H1 (cell line): Measurements from ENCODE around the gene FAM222B. TPM values are rescaled to one million over a fixed set of nuclear protein-coding genes. Genes with fewer than 3 reads are reported as not detected.

Experiments
- EP300 ChIP-seq, 2 experiments: IDR thresholded peaks; 1 replicate in 1 of 2; 2 replicates in 1 of 2; pipeline ENCODE4 v1.6.1; 2011 to 2012; ENCODE audit warnings: low read depth in 2 of 2, low read length in 2 of 2, mild to moderate bottlenecking in 2 of 2, borderline replicate concordance in 1 of 2, inconsistent platforms in 1 of 2, moderate library complexity in 1 of 2
- NRF1 ChIP-seq: IDR thresholded peaks from 2 replicates; pipeline ENCODE4 v1.6.1; 2011; ENCODE audit warnings: mild to moderate bottlenecking, low read depth, low read length, improper control_type of control experiment
- ZNF274 ChIP-seq: IDR thresholded peaks from 2 replicates; pipeline ENCODE4 v1.7.0; 2012; ENCODE audit warnings: low read length, borderline replicate concordance; ENCODE audit errors: extremely low read depth
- polyA plus RNA-seq, 7 experiments: library from polyadenylated mRNA; depleted of rRNA in 3 of 7; stranded (reverse) in 5 of 7; unstranded in 2 of 7; fragments of >200 nt in 5 of 7; fragments of 200-250 nt in 2 of 7; gene quantifications; 1 replicate in 5 of 7; 2 replicates in 1 of 7; 4 replicates in 1 of 7; pipeline versions ENCODE4 v1.2.1 to v1.2.3, GENCODE V29; 2011 to 2013; ENCODE audit warnings: missing spikeins in 2 of 7, mixed read lengths in 2 of 7
- total RNA-seq: library from RNA; stranded (reverse); fragmentation: NEBNext Ultra II Directional; extraction: Animal tissue kit (Norgen Biotek cat#: 25700); gene quantifications from 2 replicates; pipeline ENCODE4 v1.2.1, GENCODE V29; 2021
- TF ChIP-seq, protein P1 (sequence below): IDR thresholded peaks from 2 replicates; pipeline ENCODE4 v1.6.1; 2012; ENCODE audit warnings: inconsistent platforms

The FAM222B gene
- total and polyA plus RNA-seq, 2 of the 8 experiments (the other 6 are each of a cell fraction or from before 2014, with no cell fraction given), result 42.1 to 81.7 TPM

DNA sequence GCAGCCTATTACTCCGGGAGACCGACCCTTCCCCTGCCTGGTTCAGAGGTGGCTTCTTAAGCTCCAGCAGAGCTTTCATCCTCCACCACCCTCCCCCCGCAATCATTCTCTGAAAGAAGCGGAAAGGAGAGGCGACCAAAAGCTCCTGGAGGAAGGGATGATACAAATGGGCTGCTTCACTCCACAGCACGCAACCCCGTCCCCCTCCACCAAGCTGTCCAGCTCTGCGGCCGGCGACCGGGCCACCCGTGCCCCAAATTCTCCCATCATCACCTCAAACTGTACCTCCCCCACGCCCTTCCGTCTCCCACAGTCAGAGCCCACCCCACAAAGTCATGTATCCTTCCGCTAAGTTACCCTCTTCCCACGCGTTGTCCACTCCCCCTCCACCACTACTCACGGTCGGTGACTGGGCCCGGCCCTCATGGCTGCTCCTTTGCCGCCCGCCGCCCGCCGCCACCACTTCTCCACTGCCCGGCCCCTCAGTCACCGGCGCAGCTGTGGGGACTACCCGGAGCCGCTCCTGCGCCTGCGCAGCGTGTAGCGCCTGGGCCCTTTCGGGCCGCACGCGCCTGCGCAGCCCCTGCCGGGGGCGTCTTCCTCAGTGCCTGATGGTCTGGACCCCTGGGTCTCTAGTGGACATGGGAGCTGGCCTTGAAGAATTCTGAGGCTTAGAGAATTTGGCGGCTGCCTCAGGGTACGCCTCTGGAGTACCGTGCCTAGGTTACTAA lies at the start of gene FAM222B (continued):
- TF ChIP-seq ZNF274 (no peak), NRF1 (peak; percentile 100), EP300 (IDR thresholded peaks at IDR 0.05; ENCODE audit: borderline replicate concordance in 1 of 2, low read depth in 2 of 2, low read length in 2 of 2) (no peak)
- TF ChIP-seq, protein P1, sequence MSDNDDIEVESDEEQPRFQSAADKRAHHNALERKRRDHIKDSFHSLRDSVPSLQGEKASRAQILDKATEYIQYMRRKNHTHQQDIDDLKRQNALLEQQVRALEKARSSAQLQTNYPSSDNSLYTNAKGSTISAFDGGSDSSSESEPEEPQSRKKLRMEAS, result peak; percentile 37; the same call in 1 of the 2 replicates
